ENCODE data around the gene ATF3. TPM values are rescaled to one million over a fixed set of nuclear protein-coding genes. Genes with fewer than 3 reads are reported as not detected.

Gene ATF3
- total and polyA plus RNA-seq, 4 donors, result 1.1 to 8.8 (median 5.5) TPM

DNA sequence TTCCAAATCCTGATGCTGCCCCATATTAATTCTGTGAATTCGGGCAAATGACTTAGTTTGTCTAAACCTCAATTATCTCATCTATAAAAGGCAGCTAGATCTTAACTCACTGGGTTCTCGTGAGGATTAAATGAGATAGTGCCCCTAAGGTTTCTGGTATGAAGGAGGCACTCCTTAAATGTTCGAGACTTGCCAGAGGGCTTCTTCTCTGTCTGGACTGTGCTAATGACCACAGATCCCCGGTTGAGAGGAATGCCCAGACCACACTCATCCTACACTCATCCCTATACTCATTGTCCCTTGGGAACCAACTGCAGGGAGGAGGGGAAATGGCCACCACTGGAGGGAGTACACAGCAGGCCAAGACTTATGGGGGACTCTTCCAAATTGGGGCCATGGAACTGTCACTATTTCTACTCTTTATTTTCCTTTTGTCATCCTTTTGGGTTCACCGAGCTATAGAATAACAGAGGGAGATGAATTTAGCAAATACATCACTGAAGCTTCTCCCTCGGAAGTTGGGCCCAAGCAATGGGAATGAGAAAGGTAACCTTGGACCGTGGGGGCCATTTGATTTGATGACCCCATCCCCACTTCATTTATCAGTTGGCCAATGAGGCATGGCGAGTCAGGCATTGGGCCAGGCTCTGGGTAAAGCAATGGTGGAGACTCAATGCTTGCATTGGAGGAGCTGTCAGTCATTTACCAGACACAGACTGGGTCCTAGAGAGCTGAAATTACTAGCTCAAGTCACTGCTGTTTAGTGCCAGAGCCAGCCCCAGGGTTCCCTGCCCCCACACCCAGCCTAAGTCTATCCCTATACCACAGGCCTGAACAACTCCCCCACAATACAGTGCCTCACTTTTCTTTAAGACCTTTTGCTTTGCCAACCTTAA lies 5.1 kb downstream of the ATF3 start:
- no peak overlapping the region for H3K4me3 ChIP-seq (ENCODE audit: low read depth in 1 of 3, low read length in 3 of 3)

More for the DNA sequence above, 5.1 kb downstream of the ATF3 start:
- Histone ChIP-seq H3K9me3 (ENCODE audit: control insufficient read depth in 4 of 4, low read length in 3 of 4) (no peaks in the 10 kb centered on the region), H3K27me3 (ENCODE audit: control insufficient read depth in 4 of 4, insufficient read depth in 4 of 4, low read length in 3 of 4) (no peaks in the 10 kb centered on the region), H3K4me1 (ENCODE audit: control insufficient read depth in 4 of 4, insufficient read depth in 4 of 4, low read length in 3 of 4) (peaks cover 0 to 12% (median 4%) of the 10 kb centered on the region in 4 donors), H3K36me3 (ENCODE audit: control insufficient read depth in 4 of 4, insufficient read depth in 3 of 4, low read depth in 1 of 4, low read length in 3 of 4) (peaks cover 16 to 36% (median 29%) of the 10 kb centered on the region in 4 donors), H3K9ac (ENCODE audit: low read depth in 1 of 2, low read length in 2 of 2) (no peak overlapping the region), H3K27ac (ENCODE audit: low read depth in 1 of 2, low read length in 2 of 2) (no peak overlapping the region)
- 97% methylated on average over 8 of the region's 8 CpGs for WGBS
- TF ChIP-seq FOXA2 (IDR thresholded peaks at IDR 0.05) (no peak), CTCF (IDR thresholded peaks at IDR 0.05; ENCODE audit: low read depth, low read length, missing input control) (no peak), FOXA1 (IDR thresholded peaks at IDR 0.05) (no peak), RXRA (IDR thresholded peaks at IDR 0.05) (no peak), EGR1 (IDR thresholded peaks at IDR 0.05; ENCODE audit: low read depth in 2 of 2) (no peak), REST (IDR thresholded peaks at IDR 0.05) (no peak), NR2F2 (IDR thresholded peaks at IDR 0.05) (no peak), RAD21 (IDR thresholded peaks at IDR 0.05) (no peak), HNF4A (conservative IDR thresholded peaks at IDR 0.05) (no peak), JUND (IDR thresholded peaks at IDR 0.05) (no peak)
- TF ChIP-seq, protein P1, sequence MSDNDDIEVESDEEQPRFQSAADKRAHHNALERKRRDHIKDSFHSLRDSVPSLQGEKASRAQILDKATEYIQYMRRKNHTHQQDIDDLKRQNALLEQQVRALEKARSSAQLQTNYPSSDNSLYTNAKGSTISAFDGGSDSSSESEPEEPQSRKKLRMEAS (IDR thresholded peaks at IDR 0.05), result no peak
- no peak for DNase-seq (ENCODE audit: low spot score)
